ENCODE data around the gene ADAMTS3.

The ADAMTS3 gene

DNA sequence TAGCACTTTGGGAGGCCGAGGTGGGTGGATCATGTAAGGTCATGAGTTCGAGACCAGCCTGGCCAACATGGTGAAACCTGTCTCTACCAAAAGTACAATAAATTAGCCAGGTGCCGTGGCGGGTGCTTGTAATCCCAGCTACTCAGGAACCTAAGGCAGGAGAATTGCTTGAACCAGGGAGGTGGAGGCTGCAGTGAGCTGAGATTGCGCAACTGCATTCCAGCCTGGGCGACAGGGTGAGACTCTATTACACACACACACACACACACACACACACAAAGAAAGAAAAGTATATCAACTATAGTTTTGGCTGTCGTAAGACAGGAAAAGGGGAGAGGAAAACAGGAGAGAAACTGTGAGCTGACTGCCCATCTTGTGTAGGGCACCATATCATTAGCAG, 171.7 kb downstream of the ADAMTS3 start:
- Histone ChIP-seq H3K27ac (ENCODE audit: low read length) (no peak overlapping the region), H3K27me3 (ENCODE audit: low read depth, low read length) (no peaks in the 10 kb centered on the region), H3K4me1 (ENCODE audit: control insufficient read depth in 1 of 2, insufficient read depth in 2 of 2, low read length in 2 of 2) (no peaks in the 10 kb centered on the region), H3K9me3 (ENCODE audit: control insufficient read depth in 1 of 2, low read length in 2 of 2) (no peaks in the 10 kb centered on the region), H3K36me3 (ENCODE audit: control insufficient read depth in 1 of 2, insufficient read depth in 2 of 2, low read length in 2 of 2) (no peaks in the 10 kb centered on the region), H3K4me3 (ENCODE audit: low read depth in 1 of 2, low read length in 2 of 2) (no peak overlapping the region)

- H3K27ac ChIP-seq (ENCODE audit: low read length), result no peak overlapping the region
- H3K27me3 ChIP-seq (ENCODE audit: low read depth, low read length), result no peaks in the 10 kb centered on the region
- H3K36me3 ChIP-seq (ENCODE audit: control insufficient read depth in 1 of 2, insufficient read depth in 2 of 2, low read length in 2 of 2), result no peaks in the 10 kb centered on the region
- H3K9me3 ChIP-seq (ENCODE audit: control insufficient read depth in 1 of 2, low read length in 2 of 2), result no peaks in the 10 kb centered on the region
- no peaks in the 10 kb centered on the region for H3K4me1 ChIP-seq (ENCODE audit: control insufficient read depth in 1 of 2, insufficient read depth in 2 of 2, low read length in 2 of 2)
- no peak overlapping the region for H3K4me3 ChIP-seq (ENCODE audit: low read depth in 1 of 2, low read length in 2 of 2)
Measured at GRCh38 chr4:72394012-72394663, 174.9 kb downstream of the ADAMTS3 start.

GRCh38 chr4:72391281-72391680, 177.7 kb downstream of the ADAMTS3 start:
- Histone ChIP-seq H3K9me3 (ENCODE audit: control insufficient read depth in 1 of 2, low read length in 2 of 2) (no peaks in the 10 kb centered on the region), H3K4me1 (ENCODE audit: control insufficient read depth in 1 of 2, insufficient read depth in 2 of 2, low read length in 2 of 2) (no peaks in the 10 kb centered on the region), H3K27me3 (ENCODE audit: low read depth, low read length) (no peaks in the 10 kb centered on the region), H3K36me3 (ENCODE audit: control insufficient read depth in 1 of 2, insufficient read depth in 2 of 2, low read length in 2 of 2) (no peaks in the 10 kb centered on the region), H3K4me3 (ENCODE audit: low read depth in 1 of 2, low read length in 2 of 2) (no peak overlapping the region), H3K27ac (ENCODE audit: low read length) (no peak overlapping the region)

GRCh38 chr4:72390409-72390808, 178.6 kb downstream of the ADAMTS3 start:
- H3K4me1 ChIP-seq (ENCODE audit: control insufficient read depth in 1 of 2, insufficient read depth in 2 of 2, low read length in 2 of 2), result no peaks in the 10 kb centered on the region
- H3K36me3 ChIP-seq (ENCODE audit: control insufficient read depth in 1 of 2, insufficient read depth in 2 of 2, low read length in 2 of 2), result no peaks in the 10 kb centered on the region
- no peak overlapping the region for H3K27ac ChIP-seq (ENCODE audit: low read length)
- no peaks in the 10 kb centered on the region for H3K27me3 ChIP-seq (ENCODE audit: low read depth, low read length)
- H3K4me3 ChIP-seq (ENCODE audit: low read depth in 1 of 2, low read length in 2 of 2), result no peak overlapping the region
- no peaks in the 10 kb centered on the region for H3K9me3 ChIP-seq (ENCODE audit: control insufficient read depth in 1 of 2, low read length in 2 of 2)

GRCh38 chr4:72388521-72388920, 180.5 kb downstream of the ADAMTS3 start:
- no peak overlapping the region for H3K4me3 ChIP-seq (ENCODE audit: low read depth in 1 of 2, low read length in 2 of 2)
- H3K9me3 ChIP-seq (ENCODE audit: control insufficient read depth in 1 of 2, low read length in 2 of 2), result no peaks in the 10 kb centered on the region
- no peaks in the 10 kb centered on the region for H3K4me1 ChIP-seq (ENCODE audit: control insufficient read depth in 1 of 2, insufficient read depth in 2 of 2, low read length in 2 of 2)
- no peaks in the 10 kb centered on the region for H3K27me3 ChIP-seq (ENCODE audit: low read depth, low read length)
- no peak overlapping the region for H3K27ac ChIP-seq (ENCODE audit: low read length)
- H3K36me3 ChIP-seq (ENCODE audit: control insufficient read depth in 1 of 2, insufficient read depth in 2 of 2, low read length in 2 of 2), result no peaks in the 10 kb centered on the region

GRCh38 chr4:72387959-72388358, 181.1 kb downstream of the ADAMTS3 start:
- Histone ChIP-seq H3K9me3 (ENCODE audit: control insufficient read depth in 1 of 2, low read length in 2 of 2) (no peaks in the 10 kb centered on the region), H3K36me3 (ENCODE audit: control insufficient read depth in 1 of 2, insufficient read depth in 2 of 2, low read length in 2 of 2) (no peaks in the 10 kb centered on the region), H3K27me3 (ENCODE audit: low read depth, low read length) (no peaks in the 10 kb centered on the region), H3K4me1 (ENCODE audit: control insufficient read depth in 1 of 2, insufficient read depth in 2 of 2, low read length in 2 of 2) (no peaks in the 10 kb centered on the region), H3K4me3 (ENCODE audit: low read depth in 1 of 2, low read length in 2 of 2) (no peak overlapping the region), H3K27ac (ENCODE audit: low read length) (no peak overlapping the region)

DNA sequence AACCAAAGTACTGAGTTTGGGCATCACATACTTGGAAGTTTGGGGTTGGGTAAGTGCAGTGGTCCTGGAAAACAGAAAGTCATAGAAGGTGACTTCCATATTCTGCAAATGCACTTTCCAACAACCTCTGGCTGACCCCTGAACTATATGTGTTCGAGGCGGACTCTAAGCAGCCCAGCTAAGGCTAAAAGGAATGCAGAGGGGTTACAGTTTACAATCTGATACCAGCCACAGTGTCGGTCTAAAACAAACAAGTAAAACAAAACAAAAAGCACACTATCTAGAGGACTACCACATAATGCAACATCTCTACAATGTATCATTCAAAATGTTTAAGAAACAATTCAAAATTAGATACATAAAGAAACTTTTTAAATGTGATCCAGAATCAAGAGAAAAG, 185.6 kb downstream of the ADAMTS3 start:
- Histone ChIP-seq H3K27ac (ENCODE audit: low read length) (no peak overlapping the region), H3K4me1 (ENCODE audit: control insufficient read depth in 1 of 2, insufficient read depth in 2 of 2, low read length in 2 of 2) (no peaks in the 10 kb centered on the region), H3K9me3 (ENCODE audit: control insufficient read depth in 1 of 2, low read length in 2 of 2) (no peaks in the 10 kb centered on the region), H3K36me3 (ENCODE audit: control insufficient read depth in 1 of 2, insufficient read depth in 2 of 2, low read length in 2 of 2) (no peaks in the 10 kb centered on the region), H3K4me3 (ENCODE audit: low read depth in 1 of 2, low read length in 2 of 2) (no peak overlapping the region), H3K27me3 (ENCODE audit: low read depth, low read length) (no peaks in the 10 kb centered on the region)

DNA sequence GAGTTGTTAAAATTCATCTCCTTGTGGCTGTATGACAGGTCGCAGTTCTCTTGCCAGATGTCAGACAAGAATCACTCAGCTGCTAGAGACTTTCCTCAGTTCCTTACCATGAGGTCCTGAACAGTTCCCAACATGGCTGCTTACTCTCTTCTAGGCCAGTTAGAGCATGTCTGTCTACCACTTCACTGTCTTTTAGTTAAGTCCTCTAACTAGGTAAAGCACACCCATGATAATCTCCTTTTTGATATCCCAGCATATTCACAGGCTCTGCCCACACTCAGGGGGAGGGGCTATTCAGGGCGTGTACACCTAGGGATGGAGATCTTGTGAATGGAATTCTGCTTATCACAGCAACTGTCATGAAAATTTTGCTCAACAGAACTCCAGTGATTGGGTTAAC, 190.1 kb downstream of the ADAMTS3 start:
- Histone ChIP-seq H3K27me3 (ENCODE audit: low read depth, low read length) (no peaks in the 10 kb centered on the region), H3K4me3 (ENCODE audit: low read depth in 1 of 2, low read length in 2 of 2) (no peak overlapping the region), H3K27ac (ENCODE audit: low read length) (no peak overlapping the region), H3K36me3 (ENCODE audit: control insufficient read depth in 1 of 2, insufficient read depth in 2 of 2, low read length in 2 of 2) (no peaks in the 10 kb centered on the region), H3K9me3 (ENCODE audit: control insufficient read depth in 1 of 2, low read length in 2 of 2) (no peaks in the 10 kb centered on the region), H3K4me1 (ENCODE audit: control insufficient read depth in 1 of 2, insufficient read depth in 2 of 2, low read length in 2 of 2) (peaks cover 0 to 5% of the 10 kb centered on the region in 2 donors)

GRCh38 chr4:72377491-72378194, 191.4 kb downstream of the ADAMTS3 start:
- no peaks in the 10 kb centered on the region for H3K9me3 ChIP-seq (ENCODE audit: control insufficient read depth in 1 of 2, low read length in 2 of 2)
- no peaks in the 10 kb centered on the region for H3K27me3 ChIP-seq (ENCODE audit: low read depth, low read length)
- H3K4me1 ChIP-seq (ENCODE audit: control insufficient read depth in 1 of 2, insufficient read depth in 2 of 2, low read length in 2 of 2), result peaks cover 0 to 6% of the 10 kb centered on the region in 2 donors
- no peak overlapping the region for H3K4me3 ChIP-seq (ENCODE audit: low read depth in 1 of 2, low read length in 2 of 2)
- H3K36me3 ChIP-seq (ENCODE audit: control insufficient read depth in 1 of 2, insufficient read depth in 2 of 2, low read length in 2 of 2), result no peaks in the 10 kb centered on the region
- no peak overlapping the region for H3K27ac ChIP-seq (ENCODE audit: low read length)

GRCh38 chr4:72376901-72377300, 192.1 kb downstream of the ADAMTS3 start:
- no peaks in the 10 kb centered on the region for H3K36me3 ChIP-seq (ENCODE audit: control insufficient read depth in 1 of 2, insufficient read depth in 2 of 2, low read length in 2 of 2)
- no peaks in the 10 kb centered on the region for H3K27me3 ChIP-seq (ENCODE audit: low read depth, low read length)
- H3K27ac ChIP-seq (ENCODE audit: low read length), result no peak overlapping the region
- peaks cover 0 to 6% of the 10 kb centered on the region in 2 donors for H3K4me1 ChIP-seq (ENCODE audit: control insufficient read depth in 1 of 2, insufficient read depth in 2 of 2, low read length in 2 of 2)
- H3K9me3 ChIP-seq (ENCODE audit: control insufficient read depth in 1 of 2, low read length in 2 of 2), result no peaks in the 10 kb centered on the region
- H3K4me3 ChIP-seq (ENCODE audit: low read depth in 1 of 2, low read length in 2 of 2), result no peak overlapping the region

DNA sequence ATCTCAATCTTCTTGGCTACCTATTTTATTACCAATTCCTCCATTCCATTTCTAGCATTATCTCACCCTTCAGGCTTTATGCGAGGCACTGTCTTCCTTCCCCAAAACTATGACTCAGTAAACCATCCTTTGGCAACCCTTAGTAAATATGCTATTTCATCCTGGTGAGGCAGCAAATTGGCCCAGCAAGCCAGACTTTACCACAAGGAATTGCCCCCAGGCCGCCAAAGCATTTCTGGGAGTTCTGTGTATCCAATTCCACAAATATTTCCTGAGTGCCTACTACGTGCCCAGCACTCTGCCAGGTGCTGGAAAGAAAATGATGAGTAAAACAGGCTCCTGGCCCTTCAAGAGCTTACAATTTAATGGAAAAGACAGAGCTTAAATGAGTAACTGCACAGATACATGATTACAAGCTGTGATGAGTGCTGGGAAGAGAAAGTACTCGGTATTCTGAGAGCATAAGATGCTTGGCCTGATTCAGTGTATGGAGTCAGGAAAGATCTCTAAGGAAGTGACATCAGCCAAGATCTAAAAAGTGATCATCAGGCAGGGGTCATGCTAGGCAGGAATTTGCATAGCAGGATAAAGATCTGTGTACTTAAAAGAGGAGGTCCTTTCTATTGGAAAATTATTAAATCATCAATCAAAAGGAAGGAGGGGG, 193.8 kb downstream of the ADAMTS3 start:
- no peaks in the 10 kb centered on the region for H3K9me3 ChIP-seq (ENCODE audit: control insufficient read depth in 1 of 2, low read length in 2 of 2)
- no peak overlapping the region for H3K27ac ChIP-seq (ENCODE audit: low read length)
- peaks cover 0 to 6% of the 10 kb centered on the region in 2 donors for H3K4me1 ChIP-seq (ENCODE audit: control insufficient read depth in 1 of 2, insufficient read depth in 2 of 2, low read length in 2 of 2)
- H3K27me3 ChIP-seq (ENCODE audit: low read depth, low read length), result no peaks in the 10 kb centered on the region
- H3K36me3 ChIP-seq (ENCODE audit: control insufficient read depth in 1 of 2, insufficient read depth in 2 of 2, low read length in 2 of 2), result no peaks in the 10 kb centered on the region
- H3K4me3 ChIP-seq (ENCODE audit: low read depth in 1 of 2, low read length in 2 of 2), result no peak overlapping the region
